GM18508 (cell line): ENCODE data around the gene TMEM74B.

Source experiments
- ATAC-seq: cut with Tn5 transposase; IDR thresholded peaks from one replicate; pipeline ENCODE4 v1.9.1; 2021; ENCODE audit warnings: moderate number of reproducible peaks; ENCODE audit not compliant: insufficient read depth, unreplicated experiment

TMEM74B gene

DNA sequence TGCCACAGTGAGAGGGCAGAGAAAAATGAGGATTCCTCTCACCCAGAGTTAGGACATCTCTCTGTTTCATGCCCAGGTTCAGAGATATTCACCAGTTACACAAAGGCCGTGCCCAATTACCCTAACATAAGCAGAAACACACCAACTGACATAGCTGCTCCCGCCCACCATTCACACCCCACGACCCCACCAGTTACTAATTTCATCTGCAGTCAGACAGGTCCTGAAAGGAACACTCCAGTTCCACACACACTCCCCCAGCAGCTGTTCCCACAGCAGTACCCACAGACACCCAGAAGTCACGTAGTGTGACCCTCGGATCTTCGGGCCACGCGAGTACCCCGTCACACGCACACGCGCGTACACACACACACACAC, 532 bp downstream of the TMEM74B start:
- ATAC-seq: no peak

DNA sequence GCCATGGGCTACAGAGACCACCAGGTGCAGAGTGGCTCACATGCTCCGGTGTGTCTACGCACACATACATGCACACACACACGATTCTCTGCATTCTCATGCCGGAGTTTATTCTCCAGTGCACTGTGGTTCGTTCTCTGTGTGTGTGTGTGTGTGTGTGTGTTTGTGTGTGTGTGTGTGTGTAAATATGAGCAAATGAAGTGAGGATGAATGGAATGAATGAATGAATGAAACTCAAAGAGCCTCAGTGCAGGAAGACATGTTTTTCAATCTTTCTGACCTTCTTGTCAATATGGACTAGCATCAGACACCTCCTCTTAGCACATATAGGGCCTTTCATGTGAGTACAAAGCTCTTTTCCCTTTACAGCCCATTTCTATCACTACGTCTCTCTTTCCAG, 1.6 kb downstream of the TMEM74B start:
- ATAC-seq: no peak

DNA sequence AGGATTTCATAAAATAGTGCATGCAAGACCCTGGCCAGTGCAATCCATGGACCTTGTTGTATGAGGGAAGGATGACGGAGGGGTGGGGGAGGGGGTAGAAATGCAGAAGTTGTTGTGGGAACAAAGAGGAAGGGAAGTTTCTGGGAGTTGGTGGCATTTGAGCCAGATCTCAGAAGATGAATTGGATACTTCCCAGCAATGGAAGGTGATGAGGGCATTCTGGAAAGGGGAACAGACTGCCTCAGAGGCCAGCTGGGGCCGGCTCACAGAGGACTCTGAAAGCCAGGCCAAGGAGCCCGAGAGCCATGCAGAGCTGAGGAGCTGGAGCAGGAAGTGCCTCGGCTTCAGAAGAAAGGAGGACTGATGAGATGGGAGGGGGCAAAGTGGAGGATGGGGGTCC, 2.7 kb downstream of the TMEM74B start:
- ATAC-seq: no peak

DNA sequence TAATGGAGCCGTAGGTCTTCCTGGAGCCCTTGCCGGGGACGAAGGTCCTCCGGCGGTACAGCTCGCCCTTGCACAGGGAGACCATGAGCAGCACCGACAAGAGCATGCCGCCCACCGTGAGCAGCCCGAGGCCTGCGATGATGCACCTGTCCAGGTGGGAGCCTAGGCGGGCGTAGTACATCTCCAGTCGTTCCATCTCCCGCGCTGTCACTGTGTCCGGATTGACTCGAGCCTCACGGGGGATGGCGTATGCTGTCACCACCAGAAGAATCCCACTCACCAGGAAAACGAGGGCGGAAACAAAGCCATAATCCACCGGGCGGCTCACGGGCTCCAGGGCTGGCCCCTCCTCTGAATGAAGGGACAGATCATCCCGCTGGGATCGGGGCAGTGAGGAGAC, 3.8 kb downstream of the TMEM74B start:
- ATAC-seq: no peak

DNA sequence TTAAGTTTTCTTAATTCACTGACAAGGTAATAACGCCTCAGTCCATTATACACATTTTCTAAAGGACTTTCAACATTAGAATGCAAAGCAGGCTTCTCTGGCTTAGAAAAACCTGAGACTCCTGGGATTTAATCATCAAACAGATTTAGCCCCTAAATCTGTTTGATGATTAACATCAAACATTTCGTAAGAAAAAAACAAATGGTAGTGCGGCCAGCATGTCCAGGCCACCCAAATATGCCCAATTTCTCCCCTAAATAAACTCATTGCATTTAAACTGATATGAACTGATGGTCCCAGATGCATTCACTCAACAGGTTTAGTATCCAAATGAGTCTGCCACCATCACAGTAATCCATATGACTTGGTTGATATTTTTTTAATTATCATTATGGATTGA, 6.2 kb downstream of the TMEM74B start:
- no peak for ATAC-seq

DNA sequence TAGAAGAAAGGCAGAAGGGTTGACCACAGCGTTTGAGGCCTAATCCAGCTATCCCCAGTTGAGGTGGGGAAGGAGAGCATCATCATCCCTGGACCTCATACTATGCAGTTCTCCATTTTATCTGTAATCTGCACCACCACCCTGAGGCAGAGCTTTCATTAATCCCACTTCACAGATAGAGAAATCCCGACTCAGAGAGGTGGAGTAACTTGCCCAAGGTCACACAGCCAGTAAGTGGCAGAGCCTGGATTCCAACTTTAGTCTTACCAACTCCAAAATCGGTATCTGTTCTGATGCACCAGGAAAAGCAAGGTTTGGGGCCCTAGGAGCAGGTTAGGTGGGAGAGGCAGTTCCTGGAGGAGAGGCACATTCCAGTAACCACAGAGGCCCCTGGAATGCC, 6.7 kb downstream of the TMEM74B start:
- ATAC-seq: no peak

DNA sequence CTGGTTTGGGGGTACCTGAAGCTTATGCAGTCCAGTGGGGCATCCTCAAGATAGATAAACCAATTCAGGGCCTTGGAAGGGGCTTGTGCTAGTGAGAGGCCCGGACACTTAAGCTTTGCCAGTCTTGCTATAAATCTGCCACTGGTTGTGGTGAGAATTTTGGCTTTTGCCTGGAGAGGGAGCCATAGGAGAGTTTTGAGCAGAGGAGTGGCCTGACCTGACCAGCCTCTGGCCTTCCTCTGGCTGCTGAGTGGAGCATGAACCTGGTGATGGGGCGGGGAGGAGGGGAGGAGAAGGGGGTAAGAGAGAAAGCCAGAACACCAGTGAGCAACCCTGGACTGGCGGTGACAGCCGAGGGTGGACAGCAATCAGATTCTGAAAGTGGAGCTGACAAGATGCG, 7.1 kb downstream of the TMEM74B start:
- no peak for ATAC-seq

DNA sequence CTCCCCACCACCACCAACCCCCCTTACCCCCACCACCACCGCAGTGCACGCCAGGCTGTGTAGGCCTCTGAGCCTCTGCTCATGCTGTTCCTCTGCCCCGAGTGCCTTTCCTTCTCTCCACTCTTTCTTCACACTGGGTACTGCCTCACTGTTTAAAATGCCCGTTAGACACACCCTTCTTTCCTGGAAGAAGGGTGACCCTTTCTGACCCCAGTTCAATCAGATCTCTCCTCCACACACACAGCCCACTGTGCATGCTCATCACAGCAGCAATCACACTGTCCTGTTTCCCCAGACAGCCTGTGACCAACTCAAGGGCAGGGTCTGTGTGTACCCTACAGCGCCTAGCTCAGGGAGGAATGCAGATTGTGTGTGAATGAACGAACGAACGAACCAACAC, 10.0 kb downstream of the TMEM74B start:
- no peak for ATAC-seq

DNA sequence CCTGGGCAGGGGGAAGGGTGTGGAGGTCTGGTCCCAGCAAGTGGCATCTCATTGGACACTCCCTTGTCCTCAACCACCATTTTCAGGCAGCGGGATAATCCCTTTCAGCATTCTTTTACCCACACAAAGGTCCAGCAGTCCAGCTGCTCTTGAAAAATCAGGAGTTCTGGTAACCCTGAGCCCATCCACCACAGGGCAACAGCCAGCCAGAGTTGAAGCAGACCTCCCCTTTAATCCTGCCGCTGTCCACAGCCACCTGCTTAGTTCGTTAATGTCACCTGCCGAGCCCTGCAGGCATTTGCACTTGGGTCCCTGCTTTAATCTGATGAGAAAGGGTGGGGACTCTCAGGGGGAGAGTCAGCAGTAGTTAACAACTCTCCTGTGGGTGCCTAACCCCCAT, 11.1 kb downstream of the TMEM74B start:
- no peak for ATAC-seq

DNA sequence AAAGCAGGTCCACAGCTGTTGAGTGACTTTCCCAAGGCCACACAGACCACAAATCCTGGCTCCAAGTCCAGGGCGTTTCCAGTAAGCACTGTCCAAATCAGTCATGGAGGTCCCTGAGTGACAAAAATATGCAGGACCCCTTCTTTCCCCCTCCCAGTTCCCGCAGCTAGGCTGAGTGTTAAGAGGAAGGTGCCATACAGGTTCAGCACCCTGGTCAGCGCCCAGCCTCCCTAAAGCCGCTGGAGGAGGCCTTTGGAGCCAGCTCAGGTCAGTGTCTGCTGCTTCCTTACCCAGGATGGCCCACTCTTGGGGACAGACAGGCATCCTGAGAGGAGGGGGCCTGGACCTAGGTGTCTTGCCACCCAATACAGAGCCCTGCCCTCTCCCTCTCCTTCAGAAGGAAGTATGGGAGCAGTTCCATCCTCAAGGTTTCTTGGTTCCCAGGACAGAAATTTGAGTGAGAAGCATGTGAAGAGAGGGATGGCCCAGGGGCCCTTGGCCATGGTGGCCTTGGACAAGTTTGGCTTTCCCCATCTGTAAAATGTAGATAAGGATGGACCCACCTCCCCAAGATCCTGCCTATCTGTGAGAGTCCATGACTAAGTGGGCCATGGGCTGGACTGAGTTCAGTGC, 13.2 kb downstream of the TMEM74B start:
- no peak for ATAC-seq

DNA sequence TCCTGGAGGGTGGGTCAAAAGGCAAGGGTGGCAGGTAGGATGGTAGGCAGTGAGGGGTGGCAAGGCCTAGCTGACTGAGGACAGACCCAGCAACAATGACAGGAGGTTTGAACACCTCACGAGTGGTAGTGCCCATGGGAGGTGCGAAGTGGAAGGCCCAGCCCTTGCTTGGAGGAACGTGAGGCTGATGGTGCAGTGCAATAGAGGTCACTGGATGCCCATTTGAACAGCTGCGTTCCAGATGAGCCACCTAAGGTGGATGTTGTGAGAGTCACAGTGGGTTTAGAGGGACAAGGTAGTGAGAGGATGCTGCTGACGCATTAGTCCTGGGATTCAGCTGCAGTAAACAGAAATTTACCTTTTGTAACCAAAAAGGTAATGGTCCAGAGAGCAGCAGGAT, 15.6 kb downstream of the TMEM74B start:
- no peak for ATAC-seq

DNA sequence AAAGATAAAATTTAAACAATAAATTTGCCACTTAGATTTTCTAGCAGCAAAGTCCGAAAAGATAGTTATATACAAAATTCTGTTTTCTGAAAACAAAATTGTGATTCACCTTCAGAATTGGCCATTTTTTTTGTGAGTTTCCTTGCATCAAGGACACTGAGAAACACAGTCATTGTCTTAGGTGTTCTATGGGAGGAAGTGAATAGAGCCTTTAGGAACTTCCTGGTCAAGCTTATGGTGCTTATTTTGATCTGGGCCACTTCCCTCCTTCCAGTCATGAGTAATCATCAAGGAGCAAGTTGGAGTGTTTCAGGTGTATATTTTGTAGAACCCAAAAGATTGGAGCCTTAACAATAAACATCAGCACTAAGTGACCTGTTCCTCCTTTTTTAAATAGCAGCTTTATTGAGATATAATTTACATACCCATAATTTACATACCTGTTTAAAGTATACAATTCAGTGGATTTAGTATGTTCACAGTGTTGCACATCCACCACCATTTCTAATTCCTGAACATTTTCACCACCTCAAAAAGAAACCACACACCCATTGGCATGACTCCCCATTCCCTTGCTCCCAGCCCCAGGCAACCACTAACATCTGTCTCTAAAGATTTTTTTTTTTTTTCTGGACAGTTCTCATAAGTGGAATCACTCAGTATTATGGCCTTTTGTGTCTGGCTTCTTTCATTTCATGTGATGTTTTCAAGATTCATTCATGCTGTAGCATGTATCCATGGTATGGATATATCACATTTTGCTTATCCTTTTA, 17.6 kb downstream of the TMEM74B start:
- ATAC-seq: no peak

DNA sequence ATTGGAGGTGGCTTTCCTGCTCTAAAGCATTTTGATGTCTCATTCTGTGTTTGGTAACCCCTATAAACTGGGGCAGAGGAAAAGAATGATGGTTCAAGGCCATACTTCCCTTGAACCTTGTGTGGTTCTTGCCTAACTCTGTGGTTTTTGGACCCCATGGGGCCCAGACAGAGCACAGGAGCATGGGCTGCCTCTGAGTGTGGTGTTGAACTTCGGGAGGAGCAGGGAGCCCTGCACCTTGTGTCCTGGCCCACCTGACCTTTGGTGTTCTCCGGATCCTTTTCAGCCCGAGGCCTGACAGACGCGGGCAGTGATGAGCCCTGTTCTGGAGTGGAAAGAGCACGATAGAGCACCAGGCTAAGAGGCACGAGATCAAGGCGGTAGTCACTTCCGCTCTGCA, 18.8 kb downstream of the TMEM74B start:
- ATAC-seq: no peak

DNA sequence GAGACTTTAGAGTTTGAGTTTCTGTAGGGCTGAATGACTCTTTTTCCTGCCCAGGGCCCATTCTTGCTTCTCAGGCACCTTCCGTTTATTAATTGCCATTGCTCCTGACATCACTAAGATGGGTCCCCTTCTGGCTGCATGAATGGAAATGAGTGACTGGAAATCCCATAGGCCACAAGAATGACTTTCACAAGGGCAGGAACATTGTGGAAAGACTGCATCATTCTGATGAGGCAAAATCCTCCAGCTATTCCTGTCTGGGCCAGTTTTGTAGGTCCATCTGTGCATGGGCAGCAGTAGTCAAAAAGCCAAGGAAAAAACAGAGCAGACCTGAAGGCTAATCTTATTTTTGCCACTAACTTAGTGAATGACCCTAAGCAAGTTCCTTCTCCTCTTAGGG, 19.3 kb downstream of the TMEM74B start:
- ATAC-seq: no peak

DNA sequence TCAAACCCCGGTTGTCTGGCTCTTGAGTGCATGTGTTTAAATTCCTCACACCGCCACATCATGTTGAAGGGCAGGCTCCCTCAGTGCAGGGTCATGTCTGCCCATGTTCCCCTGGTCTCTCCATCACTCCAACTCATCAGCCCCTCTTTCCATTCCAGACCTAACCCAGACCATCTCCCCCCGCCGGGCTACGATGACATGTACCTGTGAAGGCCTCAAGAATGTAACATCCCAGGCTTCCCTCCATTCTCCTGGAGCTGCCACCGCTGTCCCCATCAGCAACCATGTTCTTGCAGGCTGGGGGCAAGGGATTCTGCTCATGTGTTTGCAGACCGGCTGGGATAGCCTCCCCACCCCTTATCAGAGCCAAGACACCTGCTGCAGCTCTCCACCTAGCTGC, 19.9 kb downstream of the TMEM74B start:
- ATAC-seq: no peak

DNA sequence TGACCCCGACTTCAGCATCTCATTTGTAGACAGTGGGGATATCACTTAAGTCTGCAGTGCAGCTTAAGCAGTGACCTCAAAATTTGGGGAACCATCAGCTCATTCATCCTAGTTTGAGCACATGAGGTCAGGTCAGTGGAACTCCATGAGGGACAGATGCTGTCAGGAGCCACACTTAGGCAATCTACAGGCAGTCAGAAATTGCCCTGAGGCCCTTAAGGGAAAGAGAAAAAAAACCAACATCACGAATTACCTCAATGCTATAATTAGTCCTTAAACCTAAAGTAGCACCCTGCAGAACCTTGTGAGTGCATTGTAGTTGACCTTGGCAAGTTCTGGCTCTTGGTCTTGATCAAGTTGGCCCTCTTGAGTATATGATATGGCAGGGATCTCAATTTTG, 21.1 kb downstream of the TMEM74B start:
- no peak for ATAC-seq

DNA sequence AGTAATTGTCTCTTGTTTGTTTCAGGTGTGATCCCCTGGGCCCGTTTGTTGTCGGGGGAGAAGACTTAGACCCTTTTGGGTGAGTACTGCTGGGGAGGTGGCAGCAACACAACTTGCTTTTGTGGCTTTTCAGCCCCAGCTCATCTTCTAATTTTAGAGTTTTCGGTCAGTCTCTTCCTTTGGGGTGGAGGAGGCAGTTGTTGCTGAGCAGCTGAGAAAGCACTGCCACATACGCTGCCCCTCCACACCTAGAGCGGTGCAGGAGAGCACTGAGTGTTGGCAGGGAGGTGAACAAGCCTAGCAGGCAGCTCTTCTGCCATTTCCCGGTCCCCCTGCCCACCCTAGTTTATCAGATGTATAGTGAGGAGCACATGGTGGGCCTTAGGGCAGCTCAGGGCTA, 21.7 kb downstream of the TMEM74B start:
- no peak for ATAC-seq

DNA sequence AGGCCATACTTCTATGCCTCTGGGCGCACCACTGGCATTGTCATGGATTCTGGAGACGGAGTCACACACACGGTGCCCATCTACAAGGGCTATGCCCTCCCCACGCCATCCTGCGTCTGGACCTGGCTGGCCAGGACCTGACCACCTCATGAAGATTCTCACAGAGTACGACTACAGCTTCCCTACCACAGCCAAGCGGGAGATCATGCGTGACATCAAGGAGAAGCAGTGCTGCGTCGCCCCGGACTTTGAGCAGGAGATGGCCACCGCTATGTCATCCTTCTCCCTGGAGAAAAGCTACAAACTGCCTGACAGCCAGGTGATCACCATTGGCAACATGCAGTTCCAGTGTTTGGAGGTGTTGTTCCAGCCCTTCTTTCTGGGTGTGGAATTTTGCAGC, 23.8 kb downstream of the TMEM74B start:
- ATAC-seq: no peak

DNA sequence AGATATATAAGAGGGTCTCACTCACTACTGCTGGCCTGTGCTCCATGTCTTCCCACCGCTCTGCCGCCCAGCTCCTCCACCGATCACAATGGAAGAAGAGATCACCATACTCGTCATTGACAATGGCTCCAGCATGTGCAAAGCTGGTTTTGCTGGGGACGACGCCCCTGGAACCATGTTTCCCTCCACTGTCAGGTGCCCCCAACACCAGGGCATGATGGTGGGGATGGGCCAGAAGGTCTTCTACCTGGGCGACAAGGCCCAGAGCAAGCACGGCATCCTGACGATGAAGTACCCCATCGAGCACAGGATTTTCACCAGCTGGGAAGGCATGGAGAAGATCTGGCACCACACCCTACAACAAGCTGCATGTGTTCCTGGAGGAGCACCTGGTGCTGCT, 24.3 kb downstream of the TMEM74B start:
- ATAC-seq: no peak

DNA sequence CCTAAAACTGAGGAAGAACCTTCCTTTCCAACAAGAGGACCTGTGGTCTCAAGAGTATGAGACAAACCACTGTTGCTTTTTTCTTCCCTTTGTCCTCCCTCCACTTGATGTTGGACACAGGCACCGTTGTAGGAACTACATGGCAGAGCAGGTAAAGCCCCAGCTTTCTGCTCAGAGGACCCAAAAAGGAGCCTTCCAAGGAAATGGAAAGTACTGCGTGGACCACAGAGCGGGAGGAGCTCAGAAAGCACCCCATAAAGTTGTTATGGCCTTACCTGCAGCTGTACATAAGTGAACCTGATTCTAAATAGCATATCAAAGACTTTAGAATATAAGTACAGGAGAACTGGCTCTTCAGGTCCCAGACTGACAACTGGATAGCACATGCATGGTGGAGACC, 29.4 kb downstream of the TMEM74B start:
- ATAC-seq: no peak

DNA sequence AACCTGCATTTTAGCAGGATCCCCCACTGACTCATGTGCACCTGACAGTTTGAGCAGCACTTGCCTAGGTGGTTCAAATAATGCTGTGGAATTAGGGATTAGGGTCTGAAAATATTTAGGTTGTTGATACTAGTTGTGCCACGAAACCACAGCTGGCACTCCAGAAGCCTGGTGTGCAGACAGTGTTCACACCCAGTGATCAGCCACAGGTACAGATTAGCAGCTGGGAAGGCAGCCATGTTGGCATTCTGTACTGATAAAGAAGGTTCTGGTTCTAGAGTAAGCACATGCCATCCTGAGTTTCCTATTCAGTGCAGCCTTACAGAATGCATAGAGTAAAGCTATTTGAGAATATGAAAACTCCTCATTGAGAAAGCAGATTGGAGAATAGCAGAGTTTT, 30.1 kb downstream of the TMEM74B start:
- no peak for ATAC-seq

DNA sequence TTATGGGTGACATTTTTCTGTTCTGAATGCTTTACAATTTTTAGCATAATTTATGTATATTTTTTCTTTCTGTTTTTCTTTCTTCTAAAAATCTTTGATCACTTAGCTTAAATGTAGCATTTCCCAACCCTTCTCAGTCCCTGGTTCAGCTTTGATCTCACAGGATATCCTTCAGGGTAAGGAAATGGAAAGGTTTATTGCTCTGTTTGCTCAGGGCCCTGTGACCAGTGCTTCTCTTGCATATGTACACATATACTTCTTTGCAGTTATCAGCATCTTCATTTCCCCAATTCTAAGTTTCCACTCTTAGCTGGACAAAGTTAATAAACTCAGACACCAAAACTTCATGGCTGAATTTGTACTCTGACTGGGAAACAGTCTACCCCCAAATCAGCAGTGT, 30.6 kb downstream of the TMEM74B start:
- ATAC-seq: no peak
